Vagina (tissue), 2 donors: ENCODE data around the gene ADAMTS2.

Experiments used
- POLR2A ChIP-seq, 2 donors: fragments of 450-650 bp; IDR thresholded peaks; one replicate each; pipeline ENCODE4 v1.6.1; 2017; ENCODE audit warnings: antibody characterized with exemption in 2 of 2, mild to moderate bottlenecking in 2 of 2, moderate library complexity in 2 of 2
- POLR2AphosphoS5 ChIP-seq, 2 donors: sonication (generic); formaldehyde crosslinking; IDR thresholded peaks; one replicate each; pipeline ENCODE4 v1.9.0; 2017; ENCODE audit warnings: antibody characterized with exemption in 2 of 2, mild to moderate bottlenecking in 2 of 2, low read depth in 1 of 2; ENCODE audit not compliant: insufficient read depth in 1 of 2

- TF ChIP-seq POLR2AphosphoS5 (IDR thresholded peaks at IDR 0.05; ENCODE audit: insufficient read depth in 1 of 2, low read depth in 1 of 2) (no peak), POLR2A (IDR thresholded peaks at IDR 0.05) (no peak)
These were observed 161.8 kb downstream of the ADAMTS2 start for GRCh38 chr5:179183481-179183880.
